GM12873 (cell line): Measurements from ENCODE around the gene PBX4.

ENCODE experiments used
- CTCF ChIP-seq: IDR thresholded peaks from 2 replicates; pipeline ENCODE4 v1.5.1; 2012; ENCODE audit warnings: low read depth, mild to moderate bottlenecking, moderate library complexity, low read length, control low read depth; ENCODE audit not compliant: insufficient read depth; ENCODE audit errors: missing control alignments

Gene PBX4

GRCh38 chr19:19619849-19620210 is 1.3 kb upstream of the PBX4 start:
- TF ChIP-seq CTCF, result no peak

DNA sequence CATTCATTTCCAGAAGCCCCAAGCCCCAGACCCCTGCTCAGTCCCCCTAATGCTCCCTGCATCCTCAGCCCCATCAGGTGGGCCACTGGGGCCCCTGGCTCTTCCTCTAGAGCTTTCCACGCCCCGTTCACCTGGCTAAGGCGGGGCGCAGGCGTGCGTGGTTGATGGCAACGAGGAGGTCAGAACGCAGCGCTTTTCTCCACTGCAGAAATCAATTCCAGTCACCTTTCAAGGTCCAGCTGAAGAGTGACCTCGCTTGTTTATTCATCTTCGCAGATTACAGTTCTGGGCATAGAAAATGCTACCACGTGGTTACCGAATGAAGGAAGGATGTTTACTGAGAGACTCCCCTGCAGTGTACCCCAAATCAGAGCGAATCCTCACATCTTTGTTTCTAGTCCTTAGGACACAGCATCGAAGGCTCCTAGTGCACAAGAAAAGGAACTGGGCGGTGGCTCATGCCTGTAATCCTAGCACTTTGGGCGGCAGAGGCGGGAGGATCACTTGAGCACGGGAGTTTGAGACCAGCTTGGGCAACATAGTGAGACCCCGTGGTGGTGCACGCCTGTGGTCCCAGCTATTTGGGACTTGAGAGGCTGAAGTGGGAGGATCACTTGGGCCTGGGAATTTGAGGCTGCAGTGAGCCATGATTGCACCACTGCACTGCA is 828 bp upstream of the PBX4 start:
- TF ChIP-seq CTCF, result no peak

GRCh38 chr19:19615086-19615485 is 3.4 kb downstream of the PBX4 start:
- TF ChIP-seq CTCF, result no peak

GRCh38 chr19:19613506-19613905 is 5.0 kb downstream of the PBX4 start:
- no peak for TF ChIP-seq CTCF

GRCh38 chr19:19610376-19611202 is 7.9 kb downstream of the PBX4 start:
- TF ChIP-seq CTCF, result no peak

DNA sequence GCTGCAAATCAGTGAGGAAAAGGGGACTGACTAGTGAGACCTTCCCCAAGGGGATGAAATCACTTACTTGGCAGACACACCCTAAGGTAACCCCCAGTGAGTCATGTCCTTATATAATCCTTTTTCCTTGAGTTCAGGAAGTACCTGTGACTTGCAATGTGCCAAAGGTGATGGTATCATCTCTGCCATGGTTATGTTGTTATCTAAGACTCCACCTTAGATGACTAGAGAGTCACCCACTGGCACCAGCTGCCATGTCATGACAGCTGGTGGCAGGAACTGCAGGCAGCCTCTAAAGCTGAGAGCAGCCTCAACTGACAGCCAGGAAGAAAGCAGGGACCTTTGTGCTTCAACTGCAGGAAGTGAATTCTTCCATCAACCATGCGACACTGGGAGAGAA is 12.5 kb downstream of the PBX4 start:
- TF ChIP-seq CTCF, result no peak

DNA sequence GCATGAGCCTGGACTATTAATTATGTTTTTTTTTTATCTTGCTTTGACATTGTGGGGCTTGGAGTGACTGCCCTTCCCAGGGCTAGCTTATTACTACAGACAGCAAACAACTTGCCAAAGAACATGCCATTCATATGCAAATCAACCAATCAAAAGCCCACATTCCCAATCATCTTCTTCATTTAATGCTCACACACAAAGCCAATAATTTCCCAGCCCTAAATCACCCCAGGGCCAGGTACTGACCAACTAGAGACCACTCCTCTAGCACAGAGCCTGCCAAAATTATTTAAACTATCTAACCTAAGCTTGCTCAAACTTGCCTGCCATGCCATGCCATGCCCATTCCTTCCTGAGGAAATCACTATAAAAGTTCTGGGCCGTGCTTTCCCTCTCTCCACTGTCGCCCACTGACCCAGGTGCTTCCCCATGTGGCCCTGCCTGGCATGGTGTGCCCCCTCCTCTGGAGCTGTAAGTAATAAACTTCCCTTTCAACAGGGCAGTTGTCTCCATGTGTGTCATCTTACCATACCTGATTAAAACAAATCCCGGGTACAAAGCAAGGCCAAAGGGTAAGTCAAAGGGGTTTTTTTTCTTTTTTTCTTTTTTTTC is 15.7 kb downstream of the PBX4 start:
- TF ChIP-seq CTCF, result no peak
